Measurements from ENCODE around the gene RINL.
"Not testable (repeated sequence)": the region's sequence is repeated elsewhere in the genome, so short reads cannot be mapped to it uniquely, and the experiment has no call there.

Gene RINL

DNA sequence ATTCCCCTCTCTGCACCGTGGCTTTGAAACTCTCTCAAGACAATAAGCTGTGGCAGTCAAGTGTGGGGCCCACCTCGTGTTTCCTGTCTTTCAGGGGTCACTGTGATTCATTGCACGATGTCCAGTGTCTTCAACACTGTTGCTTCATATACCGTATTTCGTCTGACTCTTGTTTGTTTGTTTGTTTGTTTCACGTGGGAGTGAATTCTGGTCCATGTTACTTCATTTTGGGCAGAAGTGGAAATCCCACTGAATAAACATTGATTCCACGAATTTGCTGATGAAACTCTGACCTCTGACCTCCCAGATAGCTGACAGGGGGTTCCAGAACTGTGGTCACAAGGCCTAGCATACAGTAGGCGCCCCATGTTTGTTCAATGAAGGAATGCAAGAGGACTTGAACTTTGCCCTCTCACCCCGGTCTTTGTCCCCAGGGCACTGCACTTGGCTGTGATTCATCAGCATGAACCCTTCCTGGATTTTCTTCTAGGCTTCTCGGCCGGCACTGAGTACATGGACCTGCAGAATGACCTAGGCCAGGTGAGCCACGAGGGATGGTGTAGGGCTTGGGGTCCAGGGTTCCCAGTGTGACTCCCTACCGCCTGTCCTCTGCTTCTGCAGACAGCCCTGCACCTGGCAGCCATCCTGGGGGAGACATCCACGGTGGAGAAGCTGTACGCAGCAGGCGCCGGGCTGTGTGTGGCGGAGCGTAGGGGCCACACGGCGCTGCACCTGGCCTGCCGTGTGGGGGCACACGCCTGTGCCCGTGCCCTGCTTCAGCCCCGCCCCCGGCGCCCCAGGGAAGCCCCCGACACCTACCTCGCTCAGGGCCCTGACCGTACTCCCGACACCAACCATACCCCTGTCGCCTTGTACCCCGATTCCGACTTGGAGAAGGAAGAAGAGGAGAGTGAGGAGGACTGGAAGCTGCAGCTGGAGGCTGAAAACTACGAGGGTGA is 26.8 kb upstream of the RINL start:
- no peak for DNase-seq

DNA sequence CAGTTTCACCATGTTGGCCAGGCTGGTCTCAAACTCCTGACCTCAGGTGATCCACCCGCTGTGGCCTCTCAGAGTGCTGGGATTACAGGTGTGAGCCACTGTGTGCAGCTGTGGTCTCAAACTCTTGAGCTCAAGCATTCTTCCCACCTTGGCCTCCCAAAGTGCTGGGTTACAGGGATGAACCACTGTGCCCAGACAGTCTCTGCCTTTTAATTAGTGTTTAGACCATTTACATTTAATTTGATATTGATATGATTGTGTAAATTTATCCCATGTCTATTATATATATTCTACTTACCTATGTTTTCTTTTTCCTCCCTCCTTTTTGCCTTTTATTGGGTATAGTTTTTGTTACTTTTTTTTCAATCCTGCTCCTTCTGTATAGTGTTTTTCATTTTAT is 23.6 kb upstream of the RINL start:
- no peak for DNase-seq

DNA sequence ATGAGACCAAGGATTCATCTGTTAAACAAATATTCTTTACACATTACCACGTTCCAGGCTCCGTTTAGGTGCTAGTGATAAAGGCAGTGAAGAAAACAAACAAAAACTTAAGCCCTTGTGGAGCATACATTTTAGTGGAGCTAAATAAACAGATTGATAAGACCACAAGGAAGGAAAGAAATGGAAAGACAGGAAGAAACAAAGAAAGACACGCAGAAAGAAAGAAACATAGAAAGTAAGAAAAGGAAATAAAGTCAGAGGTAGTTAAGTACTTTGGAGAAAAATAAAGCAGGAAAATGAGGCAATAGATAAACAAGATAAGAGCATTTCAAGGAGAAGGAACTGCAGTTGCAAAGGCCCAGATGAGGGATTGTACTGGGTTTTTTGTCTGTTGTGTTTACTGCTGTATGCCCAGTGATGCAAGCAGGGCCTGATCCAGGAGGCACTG is 22.7 kb upstream of the RINL start:
- no peak for DNase-seq

DNA sequence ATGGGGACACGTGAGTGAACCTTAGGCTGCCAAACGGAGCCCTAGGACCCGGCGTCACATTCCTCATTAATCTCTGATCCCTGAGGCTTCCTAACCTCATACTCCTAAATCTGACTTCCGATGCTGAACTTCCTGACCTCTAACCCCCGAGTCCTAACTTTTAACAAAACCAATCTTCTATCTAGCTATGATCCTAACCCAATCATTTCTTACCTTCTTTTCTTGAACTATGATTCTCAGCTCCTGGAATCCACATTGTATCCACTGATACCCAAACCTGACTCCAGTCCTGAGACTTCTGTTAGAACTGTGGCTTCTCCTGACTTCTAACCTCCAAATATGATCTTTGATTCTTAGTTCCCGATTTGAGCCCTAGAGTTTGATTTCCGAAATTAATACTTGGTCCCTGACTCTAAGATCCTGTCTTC is 22.1 kb upstream of the RINL start:
- DNase-seq: no peak

DNA sequence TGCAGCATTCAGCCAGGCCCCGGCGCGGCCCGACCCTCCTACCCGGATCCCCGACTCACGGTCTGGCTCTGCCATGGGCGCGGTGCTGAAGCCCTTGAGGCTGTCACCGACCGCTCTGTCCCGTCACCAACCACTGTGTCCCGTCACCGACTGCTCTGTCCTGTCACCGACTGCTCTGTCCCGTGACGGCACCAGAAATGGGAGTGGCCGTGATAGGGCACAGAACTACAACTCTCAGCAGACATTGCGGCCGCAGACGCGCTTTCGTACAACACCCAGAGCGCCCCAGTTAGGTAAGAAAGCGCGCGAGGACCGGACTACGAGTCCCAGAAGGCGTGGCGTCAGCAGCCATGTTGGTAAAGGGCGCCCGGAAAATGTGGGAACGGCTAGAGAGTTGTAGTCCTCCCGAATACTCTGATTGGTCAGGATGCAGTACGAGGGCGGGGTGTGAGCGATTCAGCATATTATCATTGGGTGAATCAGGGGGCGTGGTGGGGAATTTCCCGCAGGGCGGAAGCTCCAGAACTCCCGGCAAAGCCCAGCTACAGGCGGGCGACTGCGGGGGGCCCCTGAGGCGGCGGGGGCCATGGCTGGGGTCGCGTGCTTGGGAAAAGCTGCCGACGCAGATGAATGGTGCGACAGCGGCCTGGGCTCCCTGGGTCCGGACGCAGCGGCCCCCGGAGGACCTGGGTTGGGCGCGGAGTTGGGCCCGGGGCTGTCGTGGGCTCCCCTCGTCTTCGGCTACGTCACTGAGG is 21.5 kb upstream of the RINL start, which contains the start of the genes NFKBIB and SIRT2:
TSS of gene NFKBIB (plus strand) at position 523 of the 755 bp plus-strand sequence. CDS start at position 587, 64 bp downstream.
TSS of gene SIRT2 (minus strand) at position 172 of the 755 bp plus-strand sequence. CDS start at position 75, 97 bp downstream.
- DNase-seq: peak; percentile 98

DNA sequence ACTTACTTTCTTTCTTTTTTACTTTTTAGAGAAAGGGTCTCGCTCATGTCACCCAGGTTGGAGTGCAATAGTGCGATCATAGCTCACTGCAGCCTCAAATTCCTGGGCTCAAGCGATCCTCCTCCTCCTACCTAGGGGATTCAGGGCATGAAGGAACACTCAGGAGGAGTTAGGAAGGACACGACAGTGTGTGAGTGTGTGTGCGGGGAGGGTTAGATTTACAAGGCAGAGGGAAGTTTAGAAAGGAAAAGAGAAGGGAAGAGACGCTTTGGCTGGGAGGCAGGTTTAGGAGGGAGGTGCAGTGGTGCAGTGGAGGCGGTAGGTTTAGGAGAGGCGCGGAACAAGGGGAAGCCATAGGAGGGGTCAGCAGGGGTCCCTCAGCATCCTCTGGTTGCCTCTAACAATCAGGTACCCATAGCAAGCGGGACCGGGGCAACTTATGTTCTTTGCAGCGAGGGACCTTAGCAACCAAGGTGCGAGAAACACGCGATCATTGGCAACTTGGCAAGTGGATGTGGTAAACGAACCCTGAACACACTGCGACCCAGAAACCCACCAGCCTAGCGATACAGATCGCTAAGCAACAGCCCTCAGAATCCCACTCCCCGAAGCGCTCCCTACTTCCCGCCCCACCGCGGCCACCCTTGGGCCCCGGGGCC is 20.8 kb upstream of the RINL start:
- DNase-seq: no peak

DNA sequence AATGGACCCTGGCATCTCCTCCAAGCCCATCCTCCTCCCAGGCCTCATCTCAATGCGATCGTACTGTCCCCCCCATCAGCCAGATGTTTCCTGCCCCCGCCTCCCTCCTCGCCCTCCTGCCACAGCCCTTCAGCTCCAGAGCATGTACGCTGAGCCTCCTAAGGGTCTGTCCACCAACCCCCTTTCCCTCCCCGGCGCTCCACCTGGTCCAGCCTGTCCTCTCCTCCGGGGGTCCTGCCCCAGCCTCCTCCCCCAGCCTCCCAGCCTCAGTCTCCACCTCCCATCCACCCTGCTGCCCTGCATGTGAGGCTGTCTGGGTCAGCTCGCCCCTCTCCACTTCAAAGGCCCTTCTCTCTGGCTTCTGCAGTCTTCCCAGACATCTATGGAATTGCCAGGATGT is 16.9 kb upstream of the RINL start:
- no peak for DNase-seq

DNA sequence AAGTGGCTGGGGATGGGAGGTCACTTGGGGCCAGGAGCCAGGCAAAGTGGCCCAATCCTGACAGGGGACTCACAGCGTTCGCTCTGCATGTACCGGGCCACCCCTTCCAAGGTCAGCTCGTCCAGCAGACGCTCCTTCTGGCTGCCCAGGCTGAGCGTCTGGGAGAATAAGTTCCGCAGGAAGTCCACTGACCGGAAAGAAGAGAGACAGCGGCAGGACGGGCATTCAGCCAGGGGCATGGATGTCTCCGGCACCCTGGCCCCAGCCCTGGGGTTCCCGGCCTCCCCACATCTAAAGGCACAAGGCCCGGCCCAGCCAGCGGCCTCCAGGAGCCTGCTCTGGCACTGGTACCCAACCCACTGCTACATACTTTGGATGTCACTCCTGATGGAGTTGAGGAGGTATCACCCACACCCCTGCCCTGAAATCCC is 15.3 kb upstream of the RINL start:
- DNase-seq: no peak

DNA sequence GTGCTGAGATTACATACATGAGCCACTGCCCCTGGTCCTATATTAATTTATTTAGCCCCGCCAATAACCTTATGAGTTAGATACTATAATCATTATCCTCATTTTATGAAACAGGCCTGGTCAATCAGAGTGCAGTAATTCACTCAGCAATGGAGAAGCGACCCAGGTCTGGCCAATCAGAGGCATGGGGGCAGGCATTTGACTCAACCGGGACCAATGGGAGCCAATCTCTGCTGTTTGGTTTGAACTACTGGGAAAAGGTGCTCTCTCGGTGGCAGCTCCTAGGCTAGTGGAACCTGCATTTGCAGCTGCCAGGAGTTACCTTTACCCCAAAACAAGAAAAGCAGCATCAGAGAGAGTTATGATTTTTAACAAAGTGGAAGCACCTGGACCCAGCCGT is 14.8 kb upstream of the RINL start:
- DNase-seq: no peak

DNA sequence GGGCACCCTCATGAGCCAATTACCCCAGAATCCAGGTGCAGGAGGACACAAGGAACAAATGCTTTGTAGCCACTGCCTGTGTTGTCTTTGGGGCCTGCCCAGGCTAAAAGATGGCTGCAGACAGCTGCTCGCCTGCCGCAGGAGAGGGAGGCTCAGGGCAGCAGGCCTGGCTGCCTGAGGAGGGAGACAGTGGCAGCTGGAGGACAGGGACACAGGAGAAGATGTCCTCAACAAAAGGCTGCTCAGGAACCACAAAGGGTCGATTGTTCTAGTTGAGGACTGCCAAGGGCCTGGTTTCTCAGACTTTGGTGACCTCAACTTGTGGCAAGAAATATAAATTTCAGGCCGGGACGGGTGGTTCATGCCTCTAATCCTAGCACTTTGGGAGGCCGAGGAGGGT is 13.7 kb upstream of the RINL start:
- DNase-seq: no peak

DNA sequence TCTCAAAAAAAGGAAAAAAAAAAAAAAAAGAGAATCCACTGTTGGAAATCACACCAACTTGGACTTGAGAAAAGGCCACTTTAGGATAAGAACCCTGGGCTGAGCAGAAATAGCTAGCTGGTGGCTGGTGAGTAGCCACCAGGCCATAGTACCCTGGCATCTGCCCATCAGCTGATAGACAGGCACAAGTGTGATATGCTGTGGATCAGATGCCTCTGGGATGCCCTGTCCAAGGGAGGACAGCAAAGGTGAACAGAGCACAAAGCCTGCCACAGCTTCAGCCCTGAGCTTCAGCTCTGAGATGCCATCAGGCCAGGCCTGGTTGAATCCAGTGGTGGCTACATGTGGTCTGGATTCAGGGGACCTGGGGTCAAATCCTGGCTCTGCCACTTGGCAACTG is 12.6 kb upstream of the RINL start:
- no peak for DNase-seq

DNA sequence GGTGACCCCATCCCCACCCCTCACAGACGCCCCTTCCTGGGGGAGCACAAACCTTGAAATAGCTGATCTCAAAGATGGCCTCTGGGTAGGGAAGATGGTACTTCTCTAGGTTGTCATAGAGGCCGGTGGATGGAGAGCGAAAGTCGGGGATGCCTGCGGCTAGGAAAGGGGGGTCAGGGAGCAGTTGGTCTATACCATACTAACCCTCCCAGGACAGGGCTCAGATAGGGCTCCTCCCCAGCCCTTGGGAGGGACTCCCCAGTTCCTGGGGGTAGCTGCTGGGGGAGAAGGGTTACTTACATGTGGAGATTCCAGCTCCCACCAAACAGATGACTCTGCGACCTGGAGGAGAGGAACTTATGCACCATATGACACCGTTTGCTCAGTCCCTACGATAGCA is 11.7 kb upstream of the RINL start:
- no peak for DNase-seq

DNA sequence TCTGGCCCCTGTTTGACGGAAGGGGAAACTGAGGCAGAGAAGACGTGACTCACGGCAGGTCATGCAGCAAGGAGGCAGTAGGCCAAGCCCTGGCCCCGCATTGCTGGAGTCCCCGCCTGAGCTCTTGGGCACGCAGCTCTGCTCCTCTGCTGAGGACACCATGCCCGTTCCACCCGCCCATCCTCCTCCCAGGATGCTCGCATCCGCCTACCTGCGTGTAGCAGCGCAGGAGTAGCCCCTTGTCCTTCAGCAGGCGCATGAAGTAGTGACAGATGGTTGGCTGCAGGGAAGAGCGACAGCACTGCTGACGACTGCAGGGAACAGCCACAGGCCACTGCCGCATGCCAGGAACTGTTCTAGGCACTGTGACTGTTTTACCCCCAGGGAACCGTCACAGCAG is 10.8 kb upstream of the RINL start:
- no peak for DNase-seq

DNA sequence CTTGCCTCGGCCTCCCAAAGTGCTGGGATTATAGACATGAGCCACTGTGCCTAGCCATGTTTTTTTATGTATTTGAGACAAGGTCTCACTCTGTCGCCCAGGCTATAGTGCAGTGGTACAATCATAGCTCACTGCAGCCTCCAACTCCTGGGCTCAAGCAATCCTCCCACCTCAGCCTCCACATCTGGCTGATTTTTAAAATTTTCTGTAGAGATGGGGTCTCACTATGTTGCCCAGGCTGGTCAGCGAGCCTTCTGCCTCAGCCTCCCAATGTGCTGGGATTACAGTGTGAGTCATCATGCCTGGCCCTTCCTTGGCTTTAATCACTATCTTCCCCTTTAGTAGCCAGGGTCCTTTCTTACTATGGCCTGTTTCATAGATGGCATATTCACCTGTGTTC is 6.6 kb upstream of the RINL start:
- not testable (repeated sequence) for DNase-seq

DNA sequence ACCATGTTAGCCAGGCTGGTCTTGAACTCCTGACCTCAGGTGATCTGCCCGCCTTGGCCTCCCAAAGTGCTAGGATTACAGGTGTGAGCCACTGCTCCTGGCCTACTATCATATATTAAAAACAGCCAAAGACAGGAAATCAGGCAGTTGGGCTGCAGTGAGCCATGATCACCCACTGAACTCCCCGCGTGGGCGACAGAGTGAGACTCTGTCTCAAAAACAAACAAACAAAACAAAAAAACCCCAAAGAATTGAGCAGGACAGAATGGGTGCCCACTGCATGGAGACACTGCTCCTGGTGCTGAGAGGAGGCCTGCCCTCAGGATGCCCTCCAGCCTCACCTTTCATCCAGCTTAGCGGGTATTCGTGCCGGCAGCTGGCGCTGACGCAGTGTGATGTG is 5.2 kb upstream of the RINL start:
- no peak for DNase-seq

DNA sequence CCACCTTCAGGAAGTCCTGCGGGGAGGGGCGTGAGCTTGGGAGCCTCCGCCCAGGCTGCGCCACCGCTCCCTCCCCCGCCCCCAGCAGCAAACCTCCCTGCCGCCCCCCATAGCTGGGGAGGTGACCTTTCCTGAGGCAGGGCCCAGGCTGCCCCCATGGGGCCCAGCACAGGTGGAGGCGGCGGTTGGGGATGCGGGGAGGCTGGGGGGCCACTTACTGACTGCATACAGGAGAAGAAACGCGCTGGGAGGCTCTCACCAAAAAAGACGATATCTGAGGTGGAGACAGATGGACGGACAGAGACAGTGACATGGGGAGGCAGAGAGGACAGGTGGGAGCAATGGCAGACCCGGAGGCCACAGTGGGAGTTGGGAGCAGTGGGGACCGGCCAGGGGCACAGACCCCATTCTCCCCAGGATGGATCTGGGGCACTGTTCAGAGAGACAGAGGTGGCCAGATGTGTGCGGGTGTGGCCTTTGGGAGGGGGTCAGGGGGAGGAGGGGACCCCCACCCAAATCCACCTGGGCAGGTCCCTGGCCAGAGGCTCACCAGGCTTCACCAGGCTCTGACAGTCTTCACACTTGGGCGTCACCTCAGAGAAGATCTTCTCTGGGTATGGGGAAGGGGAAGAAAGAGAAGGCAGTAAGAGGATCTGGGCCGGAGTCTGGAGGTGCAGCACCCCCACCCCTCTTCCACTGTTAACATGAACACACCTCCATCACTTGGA is 3.0 kb upstream of the RINL start:
- DNase-seq: no peak

DNA sequence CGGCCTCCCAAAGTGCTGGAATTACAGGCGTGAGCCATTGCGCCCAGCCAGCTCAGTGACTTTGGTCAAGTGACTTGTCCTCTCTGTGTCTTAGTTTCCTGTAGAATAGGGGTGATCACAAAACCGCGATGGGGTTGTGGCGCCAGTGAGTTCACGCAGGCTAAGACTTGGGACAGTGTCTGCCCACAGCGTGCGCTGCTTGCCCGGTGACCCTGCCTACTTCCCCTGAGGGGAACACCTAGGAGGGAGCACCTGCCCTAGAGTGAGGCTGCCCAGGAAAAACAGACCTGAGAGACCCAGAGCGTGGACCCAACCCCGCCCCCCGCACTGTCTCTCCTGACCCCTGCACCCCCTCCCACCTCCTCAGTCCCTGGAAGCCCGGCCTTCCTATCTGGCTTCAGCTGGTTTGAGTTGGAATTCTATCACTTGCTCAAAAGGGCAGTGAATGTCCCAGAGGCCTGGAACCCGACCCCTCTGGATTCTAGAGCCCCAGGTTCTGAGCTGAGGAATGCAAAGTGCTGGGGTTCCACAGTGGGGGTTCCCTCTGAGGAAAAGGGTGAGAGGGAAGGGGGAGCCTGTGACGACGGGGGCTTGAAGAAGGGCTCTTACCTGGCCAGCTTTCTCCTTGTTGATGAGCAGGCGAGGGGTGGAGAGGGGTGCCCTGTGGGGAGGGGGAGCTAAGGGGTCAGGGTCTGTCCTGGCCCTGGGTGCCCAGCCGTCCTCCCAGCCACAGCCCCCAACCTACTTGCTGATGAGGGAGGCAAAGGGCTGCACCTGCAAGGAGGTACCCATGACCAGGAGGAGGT is 2.2 kb upstream of the RINL start:
- DNase-seq: no peak

DNA sequence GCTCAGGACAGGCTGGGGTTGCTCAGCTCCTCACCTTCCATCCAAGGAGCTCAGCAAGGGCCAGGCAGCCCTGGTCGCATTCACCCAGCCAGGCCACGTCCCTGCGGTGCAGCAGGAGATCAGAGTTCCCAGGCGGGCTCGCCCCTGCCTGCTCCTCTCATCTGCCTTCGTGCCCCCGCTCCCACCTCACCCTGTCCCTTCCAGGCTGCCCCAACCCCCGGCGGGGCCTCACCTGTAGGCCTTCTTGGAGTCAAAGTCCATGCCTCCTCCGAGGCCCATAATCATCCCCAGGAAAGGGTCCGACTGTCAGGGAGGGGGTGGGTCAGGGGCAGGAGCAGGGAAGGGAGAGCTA is 1.3 kb upstream of the RINL start:
- no peak for DNase-seq

DNA sequence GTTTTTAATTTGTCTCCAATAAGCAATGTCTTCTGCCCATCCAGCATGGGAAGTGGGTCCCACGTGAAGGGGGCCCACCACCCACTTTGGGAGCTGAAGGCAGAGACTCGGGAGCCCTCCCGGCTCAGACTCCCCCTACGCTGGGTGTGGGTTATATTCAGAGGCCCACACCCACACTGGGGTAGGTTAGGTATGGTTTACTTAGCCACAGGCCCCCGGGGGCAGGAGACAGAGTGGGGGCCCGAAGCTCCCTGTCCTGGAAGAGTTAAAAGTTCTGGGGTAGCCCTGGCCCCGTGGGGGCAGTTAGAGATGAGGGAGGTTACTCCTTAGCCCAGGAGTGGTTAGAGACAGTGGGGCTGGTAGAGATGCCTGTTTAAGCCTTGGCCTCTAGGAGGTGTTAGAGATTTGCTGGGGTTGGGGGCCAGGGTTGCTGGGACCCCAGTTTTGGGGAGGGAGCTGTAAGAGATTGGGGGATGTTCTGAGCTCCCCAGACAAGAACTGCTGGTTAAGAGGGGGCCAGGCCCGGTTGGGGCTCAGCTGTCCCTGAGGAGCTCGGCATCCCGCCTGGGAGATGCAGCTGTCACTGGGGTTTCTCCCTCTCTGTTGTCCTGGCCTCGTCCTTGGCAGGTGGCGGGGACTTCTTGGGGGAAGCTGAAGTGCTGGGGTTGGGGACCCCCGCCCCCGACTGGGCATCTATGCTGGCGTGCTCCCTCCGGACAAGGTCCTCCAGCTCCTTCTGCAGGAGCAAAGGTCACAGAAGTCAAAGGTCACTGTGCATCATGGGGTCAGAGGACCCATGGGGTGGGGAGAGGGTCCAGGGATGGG is 712 bp upstream of the RINL start:
- DNase-seq: no peak

DNA sequence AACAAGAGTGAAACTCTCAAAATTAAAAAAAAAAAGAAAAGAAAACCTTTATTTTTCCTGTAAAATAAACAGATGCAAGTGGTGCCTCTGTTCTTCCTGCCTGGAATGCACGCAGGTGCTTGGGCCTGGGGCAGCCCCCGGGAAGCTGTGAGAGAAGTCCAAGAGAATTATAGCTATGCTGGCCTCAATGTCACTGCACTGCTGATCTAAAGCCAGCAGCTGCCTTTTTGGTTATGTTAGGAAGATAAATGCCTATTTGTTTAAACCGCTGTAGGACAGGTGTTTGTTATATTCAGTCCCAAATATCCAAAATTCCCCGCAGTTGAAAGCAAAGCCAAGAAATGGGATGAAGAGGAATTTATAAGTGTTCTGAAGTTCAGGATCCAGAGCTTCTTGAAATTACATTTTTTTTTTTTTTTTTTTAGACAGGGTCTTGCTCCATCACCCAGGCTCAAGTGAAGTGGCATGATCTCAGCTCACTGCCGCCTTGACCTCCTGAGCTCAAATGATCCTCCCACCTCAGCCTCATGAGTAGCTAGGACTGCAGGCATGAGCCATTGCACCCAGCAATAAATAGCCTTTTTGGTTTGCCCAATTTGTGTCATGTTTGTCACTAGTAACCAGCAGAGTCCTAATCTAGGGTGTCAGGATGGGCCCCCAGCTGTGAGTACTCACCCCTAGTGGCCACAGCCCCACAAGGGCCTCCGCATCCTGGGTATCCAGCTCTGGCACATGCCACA is 2.2 kb downstream of the RINL start:
- DNase-seq: no peak
